ENCODE results near the gene ADAD2. TPM values are rescaled to one million over a fixed set of nuclear protein-coding genes. Genes with fewer than 3 reads are reported as not detected.
A peak's percentile ranks its signal among the peaks of the same experiment; 100 is the strongest.
"Not testable (repeated sequence)": the region's sequence is repeated elsewhere in the genome, so short reads cannot be mapped to it uniquely, and the experiment has no call there.

The ADAD2 gene
- total RNA-seq, 1 donor from 2014 or later = 0.24 TPM

DNA sequence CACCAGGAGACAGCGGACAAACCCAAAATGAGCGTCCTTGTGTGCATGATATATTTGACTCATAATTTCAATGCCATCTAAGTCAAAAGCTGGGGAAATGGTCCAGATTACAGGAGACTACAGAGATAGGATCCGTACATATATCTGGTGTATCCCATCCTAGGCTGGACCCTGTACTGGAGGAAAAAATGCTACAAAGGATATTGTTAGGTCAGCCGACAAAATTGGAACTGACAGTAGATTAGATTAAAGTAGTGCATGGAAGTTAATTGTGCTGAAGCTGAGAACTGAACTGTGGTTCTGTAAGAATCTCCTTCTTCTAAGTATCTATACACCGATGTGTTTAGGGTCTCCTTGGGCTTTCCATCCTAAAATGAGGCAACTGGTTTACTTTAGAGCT, 24.6 kb downstream of the ADAD2 start:
- intact Hi-C loops (cut with DNase I) = no loop called here
- DNase-seq (ENCODE audit: low spot score) = no peak

GRCh38 chr16:84216144-84216543, 25.2 kb downstream of the ADAD2 start:
- intact Hi-C loops (cut with DNase I) = not testable (repeated sequence)

DNA sequence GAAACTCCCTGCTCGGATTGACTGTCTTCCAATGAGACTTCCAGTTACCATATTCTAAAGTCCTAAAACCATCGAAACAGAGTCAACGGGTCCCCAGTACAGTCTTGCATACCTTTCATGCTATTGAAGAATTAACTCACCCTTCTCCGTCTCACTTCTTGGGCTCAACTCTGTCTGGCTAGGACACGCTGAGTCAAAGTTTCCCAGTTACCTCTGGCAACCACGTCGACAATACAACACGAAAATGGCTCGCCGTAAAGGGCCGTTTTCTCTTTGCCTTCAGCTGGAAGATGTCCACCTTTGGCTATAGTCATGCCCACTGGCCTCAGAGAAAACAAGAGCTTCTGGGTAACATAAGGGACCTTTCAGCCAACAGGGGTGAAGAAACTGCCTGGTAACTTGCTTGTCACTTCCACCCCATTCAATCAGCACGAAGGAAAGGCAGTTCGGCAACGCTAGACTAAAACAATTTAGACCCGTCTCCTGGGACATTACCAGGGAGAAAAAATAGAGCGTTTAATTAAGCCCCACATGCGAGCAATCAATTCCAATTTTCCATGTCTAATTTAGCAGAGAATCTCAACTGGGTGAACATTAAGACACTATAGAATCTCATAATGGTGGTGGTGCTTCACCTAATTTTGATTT, 27.3 kb downstream of the ADAD2 start:
- DNase-seq (ENCODE audit: low spot score) = no peak
- intact Hi-C loops (cut with DNase I) = no loop called here

More at GRCh38 chr16:84216144-84216543, 25.2 kb downstream of the ADAD2 start:
- DNase-seq (ENCODE audit: low spot score) = not testable (repeated sequence)

GRCh38 chr16:84218956-84219355, 28.0 kb downstream of the ADAD2 start:
- no peak for DNase-seq (ENCODE audit: low spot score)
- intact Hi-C loops (cut with DNase I) = no loop called here

- no peak for DNase-seq (ENCODE audit: low spot score)
- intact Hi-C loops (cut with DNase I) = no loop called here
Observed at GRCh38 chr16:84220851-84221250, 29.9 kb downstream of the ADAD2 start.

DNA sequence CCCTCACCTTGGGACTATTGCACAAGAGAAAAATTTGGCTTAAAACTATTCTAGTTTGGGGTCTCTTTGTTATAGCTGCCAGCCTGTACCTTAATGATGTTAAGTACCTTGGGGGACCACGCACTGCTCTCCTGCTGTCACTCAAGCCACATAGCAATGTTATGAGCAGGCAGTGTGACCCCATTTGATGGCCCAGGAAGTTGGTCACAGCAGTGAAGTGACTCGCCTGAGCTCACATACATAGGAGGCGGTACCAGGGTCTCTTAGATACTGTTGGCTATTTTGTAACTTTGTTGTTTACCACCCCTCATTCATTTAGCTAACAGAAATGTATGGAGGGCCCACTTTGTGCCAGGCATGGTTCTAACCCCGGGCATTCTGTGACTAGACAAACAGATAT, 32.5 kb downstream of the ADAD2 start:
- intact Hi-C loops (cut with DNase I) = no loop called here
- DNase-seq (ENCODE audit: low spot score) = no peak

DNA sequence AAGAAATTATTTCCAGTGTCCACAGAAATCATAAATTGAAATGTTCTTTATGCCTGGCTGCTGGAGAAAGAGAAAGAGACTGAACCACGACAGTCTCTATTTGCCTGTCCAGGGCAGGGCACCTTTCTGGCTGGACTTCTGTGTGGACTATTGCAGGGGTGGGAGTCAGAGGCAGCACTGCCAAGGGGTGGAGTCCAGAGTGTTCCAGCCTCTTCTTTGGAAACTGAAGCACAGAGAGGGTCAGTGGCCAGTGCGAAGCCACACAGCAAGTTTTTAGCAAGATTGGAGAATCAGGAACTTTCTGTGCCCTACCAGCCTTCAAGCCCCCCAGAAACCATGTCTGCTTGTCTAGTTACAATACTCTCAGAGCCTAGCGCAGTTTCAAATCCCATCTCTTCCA, 33.6 kb downstream of the ADAD2 start:
- no peak for DNase-seq (ENCODE audit: low spot score)
- intact Hi-C loops (cut with DNase I) = no loop called here

- intact Hi-C loops (cut with DNase I) = no loop called here
- no peak for DNase-seq (ENCODE audit: low spot score)
Observed at GRCh38 chr16:84225126-84225525, 34.2 kb downstream of the ADAD2 start.

DNA sequence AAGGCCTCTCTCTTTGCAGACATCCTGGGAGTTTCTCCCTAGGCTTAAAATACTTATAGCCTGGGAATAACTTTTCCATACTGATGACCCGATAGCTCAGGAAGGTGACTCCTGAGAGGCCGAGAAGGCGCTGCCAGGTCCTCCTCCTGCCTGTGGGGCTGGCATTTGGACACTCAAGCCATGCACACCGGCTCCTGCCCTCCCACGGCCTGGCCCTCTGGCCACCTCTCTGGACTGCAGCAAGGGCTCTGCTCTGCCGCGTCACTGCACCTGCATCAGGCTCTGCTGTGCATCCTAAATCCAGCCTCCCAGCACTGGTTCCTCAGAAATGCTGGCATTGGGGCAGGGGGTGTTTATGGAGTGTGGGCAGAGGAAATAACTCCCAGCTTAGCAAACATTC, 34.6 kb downstream of the ADAD2 start:
- DNase-seq (ENCODE audit: low spot score) = no peak
- intact Hi-C loops (cut with DNase I) = no loop called here

GRCh38 chr16:84226026-84226425, 35.1 kb downstream of the ADAD2 start:
- intact Hi-C loops (cut with DNase I) = no loop called here
- no peak for DNase-seq (ENCODE audit: low spot score)

DNA sequence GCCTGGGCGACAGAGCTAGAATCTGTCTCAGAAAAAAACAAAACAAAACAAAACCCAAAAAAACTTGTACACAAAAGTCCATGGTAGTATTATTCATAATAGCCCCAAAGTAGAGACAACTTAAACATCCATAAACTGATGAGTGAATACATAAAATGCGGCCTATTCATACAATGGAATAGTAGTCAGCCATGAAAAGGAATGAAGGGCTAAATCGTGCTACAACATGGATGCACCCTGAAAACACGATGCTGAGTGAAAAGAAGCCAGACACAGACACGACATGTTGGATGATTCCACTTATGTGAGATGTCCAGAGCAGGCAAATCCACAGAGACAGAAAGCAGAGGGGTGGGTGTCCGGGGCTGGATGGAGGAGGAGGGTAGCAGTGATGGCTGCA, 36.6 kb downstream of the ADAD2 start:
- no peak for DNase-seq (ENCODE audit: low spot score)
- intact Hi-C loops (cut with DNase I) = no loop called here

DNA sequence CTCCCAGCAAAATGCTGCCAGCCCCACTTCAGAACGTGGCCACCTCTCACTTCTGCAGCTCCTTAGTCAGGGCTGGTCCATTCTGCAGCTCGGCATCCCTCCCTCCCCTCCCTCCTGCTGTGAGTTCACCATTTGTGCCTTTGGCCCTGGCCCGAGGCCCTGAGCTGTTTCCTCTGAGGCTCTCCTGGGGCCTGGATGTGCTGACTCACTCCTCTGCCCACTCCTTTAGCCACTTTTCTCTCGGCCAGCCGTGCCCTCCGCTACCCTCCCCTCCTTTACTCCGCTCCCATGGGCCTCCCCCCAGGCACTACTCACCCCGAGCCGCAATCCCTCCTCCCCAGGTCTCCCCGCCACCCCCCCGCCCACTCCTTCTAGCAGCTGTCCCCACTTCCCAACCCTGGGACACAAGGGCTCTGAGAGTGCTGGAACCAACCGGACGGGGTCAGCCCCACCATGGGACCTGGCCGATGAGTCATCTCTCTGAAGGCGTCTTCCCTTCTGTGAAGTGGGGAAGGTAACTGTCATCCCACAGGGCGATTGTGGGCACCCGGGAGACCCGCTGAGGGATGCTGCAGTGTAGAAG, 37.4 kb downstream of the ADAD2 start:
- intact Hi-C loops (cut with DNase I) = no loop called here
- peak; percentile 81 for DNase-seq (ENCODE audit: low spot score)

DNA sequence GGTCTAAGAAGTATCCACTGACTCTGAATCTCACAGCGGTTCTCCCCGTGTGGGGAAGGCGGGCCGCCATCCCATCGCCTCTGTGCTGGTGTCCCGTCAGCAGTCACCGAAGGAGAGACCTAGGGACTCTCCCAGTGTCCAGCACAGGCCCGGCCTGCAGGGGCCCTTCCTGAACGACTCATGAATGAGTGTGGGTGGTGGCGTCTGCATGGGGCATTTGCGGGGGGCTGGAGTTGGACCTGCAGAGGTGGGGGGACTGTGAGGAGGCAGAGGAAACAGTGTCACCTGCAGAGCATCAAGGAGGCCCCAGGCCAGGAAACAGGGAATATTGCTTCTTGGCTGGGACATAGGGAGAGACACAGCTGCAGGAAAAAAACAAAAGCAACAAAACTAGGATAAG, 38.5 kb downstream of the ADAD2 start:
- no peak for DNase-seq (ENCODE audit: low spot score)
- intact Hi-C loops (cut with DNase I) = no loop called here

- intact Hi-C loops (cut with DNase I) = no loop called here
- no peak for DNase-seq (ENCODE audit: low spot score)
Observed at GRCh38 chr16:84232060-84232459, 41.1 kb downstream of the ADAD2 start.

DNA sequence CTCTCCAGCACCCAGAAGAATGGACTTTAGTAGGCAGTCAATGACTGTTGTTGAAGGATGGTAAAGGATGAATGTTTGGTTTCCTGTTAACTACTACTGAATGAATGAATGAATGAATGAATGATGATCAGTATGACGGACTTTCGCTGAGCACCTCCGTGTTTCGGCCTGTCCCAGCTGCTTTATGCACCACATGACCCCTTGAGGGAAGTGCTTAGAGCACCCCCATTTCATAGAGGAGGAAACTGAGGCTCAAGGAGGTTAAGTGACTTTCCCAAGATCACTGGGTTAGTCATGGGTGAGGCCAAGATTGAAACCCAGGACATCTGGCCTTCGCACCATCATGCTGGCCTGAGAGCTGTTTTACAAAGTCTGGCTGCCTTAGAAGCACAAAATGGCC, 42.0 kb downstream of the ADAD2 start:
- no peak for DNase-seq (ENCODE audit: low spot score)
- intact Hi-C loops (cut with DNase I) = no loop called here

DNA sequence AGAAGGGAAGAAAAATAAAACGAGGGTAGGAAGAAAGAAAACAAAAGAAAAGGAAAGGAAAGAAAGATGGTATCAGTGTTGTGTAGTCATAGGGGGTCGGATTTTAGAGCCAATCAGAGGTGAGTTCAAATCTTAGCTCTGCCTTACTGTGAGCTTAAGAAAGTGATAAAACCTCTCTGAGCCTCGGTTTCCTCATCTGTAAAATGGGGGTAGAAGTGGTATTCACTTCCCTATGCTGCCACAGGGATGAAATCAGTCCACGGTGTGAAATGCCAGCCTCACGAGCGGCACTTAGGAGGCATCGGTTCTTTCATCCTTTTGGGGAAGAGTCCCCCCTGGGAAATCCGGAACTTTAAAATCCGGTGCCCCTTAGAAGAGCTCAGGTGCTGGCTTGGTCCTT, 42.8 kb downstream of the ADAD2 start:
- intact Hi-C loops (cut with DNase I) = no loop called here
- no peak for DNase-seq (ENCODE audit: low spot score)

DNA sequence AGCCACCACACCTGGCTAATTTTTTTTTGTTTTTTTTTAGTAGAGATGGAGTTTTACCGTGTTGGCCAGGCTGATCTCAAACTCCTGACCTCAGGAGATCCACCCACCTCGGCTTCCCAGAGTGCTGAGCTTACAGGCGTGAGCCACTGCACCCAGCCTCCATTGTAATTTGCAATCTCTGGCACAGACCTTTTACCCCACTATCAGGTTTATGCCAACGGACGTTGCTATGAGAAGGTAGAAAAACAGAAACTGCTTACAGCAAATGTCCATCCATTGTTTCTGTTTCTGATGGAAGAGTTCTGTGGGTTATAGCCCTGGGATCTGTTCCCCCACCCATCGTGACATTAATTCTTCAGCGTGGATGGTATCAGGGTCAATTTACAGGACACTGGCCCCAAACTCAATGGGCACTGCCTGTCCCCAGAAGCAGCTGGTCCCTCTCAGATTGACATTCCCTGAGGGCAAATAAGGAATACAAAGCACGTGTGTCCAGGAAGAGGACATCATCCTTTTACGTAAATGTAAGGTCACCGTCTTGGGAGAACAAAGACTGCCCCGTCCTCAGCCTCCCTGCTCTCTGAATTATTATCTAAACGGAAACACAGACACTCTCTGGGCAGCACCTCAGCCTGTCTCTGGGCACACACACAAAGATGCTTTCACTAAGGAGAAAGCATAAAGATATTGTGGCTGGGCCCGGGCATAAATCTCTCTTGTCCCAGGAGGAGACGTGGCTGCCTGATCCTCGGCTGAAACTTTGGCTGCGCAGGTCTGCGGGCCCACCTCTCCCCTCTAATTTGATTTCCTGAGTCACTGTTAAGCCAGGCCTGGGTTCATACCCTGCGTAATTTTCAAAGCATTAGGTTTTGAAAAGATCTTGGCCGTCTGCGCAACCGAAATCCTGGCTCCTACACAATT, 43.6 kb downstream of the ADAD2 start:
- DNase-seq (ENCODE audit: low spot score) = no peak
- intact Hi-C loops (cut with DNase I) = no loop called here

DNA sequence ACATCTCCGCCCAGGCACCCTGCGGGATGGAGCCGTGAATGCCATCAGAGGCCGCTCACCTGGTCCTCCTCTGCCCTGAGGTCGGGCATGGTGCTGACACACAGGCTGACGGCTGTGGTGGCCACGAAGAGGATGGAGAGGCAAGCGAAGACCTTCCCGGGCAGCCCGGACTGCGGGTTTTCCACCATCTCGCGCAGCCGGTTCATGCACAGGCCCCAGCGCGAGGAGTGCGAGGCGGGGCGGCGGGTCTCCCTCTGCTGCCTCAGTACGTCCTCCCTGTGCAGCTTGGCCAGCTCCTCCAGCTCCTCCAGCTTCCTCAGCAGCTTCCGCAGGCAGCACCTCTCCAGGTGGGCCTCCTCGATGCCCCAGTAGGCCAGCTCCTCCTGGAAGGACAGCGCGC, 45.7 kb downstream of the ADAD2 start:
- no peak for DNase-seq (ENCODE audit: low spot score)
- intact Hi-C loops (cut with DNase I) = no loop called here

DNA sequence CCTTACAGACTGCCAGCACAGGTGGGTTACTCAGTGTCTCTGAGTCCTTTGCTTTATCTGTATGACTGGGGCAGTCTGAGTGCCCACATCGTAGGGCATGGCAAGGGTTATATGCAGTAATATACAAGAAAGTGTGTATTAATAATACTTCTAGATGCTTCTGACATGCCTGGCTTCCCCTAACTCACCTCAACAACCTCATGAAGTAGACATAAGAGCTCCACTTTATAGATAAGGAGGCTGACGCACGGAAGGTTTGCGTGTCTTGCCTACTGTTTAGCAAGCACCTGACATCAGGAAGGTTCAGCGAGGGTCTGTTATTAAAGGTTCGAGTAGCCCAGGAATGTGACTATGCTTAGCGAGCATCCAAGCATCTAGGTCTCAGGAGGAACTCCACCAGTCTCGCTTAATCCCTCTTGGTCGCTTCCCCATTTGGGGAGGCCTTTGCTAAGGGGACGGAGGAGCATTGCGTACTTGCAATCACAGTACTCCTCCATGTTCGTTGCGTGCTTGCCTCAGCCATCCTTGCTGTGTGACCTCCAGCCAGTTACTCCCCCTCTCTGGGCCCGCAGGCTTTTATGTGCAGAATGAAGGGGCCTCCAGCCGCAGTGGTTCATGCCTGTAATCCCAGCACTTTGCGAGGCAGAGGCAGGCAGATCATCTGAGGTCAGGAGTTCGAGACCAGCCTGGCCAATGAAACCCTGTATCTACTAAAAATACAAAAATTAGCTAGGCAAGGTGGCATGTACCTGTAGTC, 47.2 kb downstream of the ADAD2 start:
- intact Hi-C loops (cut with DNase I) = no loop called here
- no peak for DNase-seq (ENCODE audit: low spot score)

DNA sequence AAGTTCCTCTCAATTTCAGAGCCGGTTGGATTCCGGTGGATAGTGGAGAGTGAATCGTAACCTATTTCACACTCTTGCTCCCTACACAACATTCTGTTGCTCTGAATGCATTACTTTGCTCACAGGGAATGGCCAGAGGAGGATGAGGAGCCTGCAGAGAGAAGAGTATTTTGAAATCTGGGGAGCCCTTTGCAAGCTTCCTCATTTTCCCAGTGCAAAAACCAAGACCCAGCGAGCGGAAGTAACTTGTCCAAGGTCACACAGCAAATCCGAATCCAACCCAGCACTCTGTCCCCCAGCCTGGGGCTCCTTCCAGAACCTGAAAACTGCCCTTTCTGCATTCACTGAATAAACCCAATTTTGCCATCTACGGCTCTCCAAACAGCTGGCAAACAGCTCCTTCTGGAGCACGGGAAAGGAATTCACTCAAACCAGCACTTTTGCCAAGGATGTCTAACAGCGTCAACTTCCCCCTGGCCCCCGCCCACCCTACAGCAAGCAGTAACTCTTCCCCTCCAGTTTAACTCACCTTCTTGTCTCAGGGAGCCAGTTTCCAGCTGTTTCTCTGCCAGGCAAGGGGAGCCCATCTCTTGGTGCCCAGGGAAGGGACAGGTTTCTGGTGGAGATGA, 48.3 kb downstream of the ADAD2 start:
- intact Hi-C loops (cut with DNase I) = no loop called here
- no peak for DNase-seq (ENCODE audit: low spot score)
